MM.1S (cell line): ENCODE measurements around the gene RERE.

ENCODE experiments used
- DNase-seq: peaks from one replicate; pipeline ENCODE4 v3.0.0-alpha.2; 2015
- H2AFZ ChIP-seq: fragments of 300-600 bp; sonication (generic); 2 replicates; pipeline ENCODE4 v1.6.0; 2016; ENCODE audit warnings: antibody characterized with exemption, low read length
- H3F3A ChIP-seq: fragments of 300-600 bp; sonication (generic); 2 replicates; pipeline ENCODE4 v1.6.1; 2016; ENCODE audit warnings: mild to moderate bottlenecking, antibody characterized with exemption, low read length, moderate library complexity, mixed read lengths; ENCODE audit not compliant: insufficient read depth
- H3K27ac ChIP-seq: fragments of 300-600 bp; sonication (generic); 2 replicates; pipeline ENCODE4 v1.5.1; 2016; ENCODE audit warnings: mild to moderate bottlenecking, low read length
- H3K27me3 ChIP-seq: fragments of 300-600 bp; sonication (generic); replicated peaks from 2 replicates; pipeline ENCODE4 v1.6.0; 2016; ENCODE audit warnings: low read length; ENCODE audit not compliant: insufficient read depth
- H3K36me3 ChIP-seq: fragments of 300-600 bp; sonication (generic); replicated peaks from 2 replicates; pipeline ENCODE4 v1.6.1; 2016; ENCODE audit warnings: mild to moderate bottlenecking, low read length, mixed read lengths; ENCODE audit not compliant: insufficient read depth
- H3K4me1 ChIP-seq: fragments of 300-600 bp; sonication (generic); 2 replicates; pipeline ENCODE4 v1.6.1; 2016; ENCODE audit warnings: low read length, mixed read lengths
- H3K4me2 ChIP-seq: fragments of 300-600 bp; sonication (generic); 2 replicates; pipeline ENCODE4 v1.6.0; 2016; ENCODE audit warnings: low read depth, low read length
- H3K4me3 ChIP-seq: fragments of 300-600 bp; sonication (generic); 2 replicates; pipeline ENCODE4 v1.5.1; 2016; ENCODE audit warnings: low read length, mixed read lengths
- H3K79me2 ChIP-seq: fragments of 300-600 bp; sonication (generic); 2 replicates; pipeline ENCODE4 v1.6.1; 2016; ENCODE audit warnings: mixed run types, low read length, mixed read lengths
- H3K9ac ChIP-seq: fragments of 300-600 bp; sonication (generic); 2 replicates; pipeline ENCODE4 v1.6.1; 2016; ENCODE audit warnings: low read length, mixed read lengths
- H3K9me2 ChIP-seq: fragments of 300-600 bp; sonication (generic); replicated peaks from 2 replicates; pipeline ENCODE4 v1.6.1; 2016; ENCODE audit warnings: mild to moderate bottlenecking, low read length, mixed read lengths; ENCODE audit not compliant: insufficient read depth
- H3K9me3 ChIP-seq: fragments of 300-600 bp; sonication (generic); replicated peaks from 2 replicates; pipeline ENCODE4 v1.6.1; 2016; ENCODE audit warnings: mild to moderate bottlenecking, low read length, mixed read lengths; ENCODE audit not compliant: insufficient read depth
- H4K20me1 ChIP-seq: fragments of 300-600 bp; sonication (generic); 2 replicates; pipeline ENCODE4 v1.6.1; 2016; ENCODE audit warnings: mild to moderate bottlenecking, low read length, moderate library complexity, mixed read lengths; ENCODE audit not compliant: insufficient read depth
- CTCF ChIP-seq: fragments of 300-600 bp; sonication (generic); IDR thresholded peaks from 2 replicates; pipeline ENCODE4 v1.5.1; 2016; ENCODE audit warnings: antibody characterized with exemption, low read length, mixed read lengths
- EZH2 ChIP-seq: fragments of 300-600 bp; sonication (generic); optimal IDR thresholded peaks from 2 replicates; pipeline ENCODE3; 2017; ENCODE audit warnings: low read depth, mild to moderate bottlenecking, antibody characterized with exemption, low read length, mixed read lengths
- EZH2phosphoT487 ChIP-seq: fragments of 300-600 bp; sonication (generic); IDR thresholded peaks from 2 replicates; pipeline ENCODE4 v1.6.1; 2018; ENCODE audit warnings: antibody characterized with exemption, low read length

RERE gene

DNA sequence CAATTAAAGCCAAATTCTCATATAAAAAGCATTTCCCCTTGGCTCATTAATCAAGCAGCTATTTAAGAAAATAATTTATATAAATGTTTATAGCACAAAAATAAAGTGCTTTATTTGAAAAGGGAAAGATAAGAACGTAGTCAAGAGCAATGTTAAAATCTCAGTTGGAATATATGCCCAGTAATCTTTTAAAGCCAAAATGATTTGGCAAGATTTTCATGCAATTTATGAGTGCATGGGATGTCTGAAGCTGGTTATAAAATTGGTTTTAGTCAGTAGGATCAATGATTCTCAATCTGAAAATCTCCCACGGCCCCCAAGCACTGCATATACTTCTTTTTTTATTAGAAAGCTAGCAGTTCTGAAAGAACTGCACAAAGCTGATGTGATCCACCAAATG, 188.8 kb downstream of the RERE start:
- Histone ChIP-seq H3K4me2 (peak overlapping the region; percentile 7; the same call in 1 of the 2 replicates), H3K27me3 (no peaks in the 10 kb centered on the region), H2AFZ (no peak overlapping the region), H3K9ac (no peak overlapping the region), H3K79me2 (peaks cover 52% of the 10 kb centered on the region), H3K4me3 (no peak overlapping the region), H3K4me1 (0 out of 2 replicates have a peak, but pooled peaks cover 9% of the 10 kb centered on the region), H3K9me3 (no peaks in the 10 kb centered on the region), H3K27ac (no peak overlapping the region), H3F3A (no peaks in the 10 kb centered on the region), H3K9me2 (no peaks in the 10 kb centered on the region), H3K36me3 (no peaks in the 10 kb centered on the region), H4K20me1 (no peaks in the 10 kb centered on the region)
- no peak for DNase-seq
- no peak for TF ChIP-seq CTCF
- no peak for TF ChIP-seq EZH2
- no peak for TF ChIP-seq EZH2phosphoT487

GRCh38 chr1:8627728-8628127, 189.7 kb downstream of the RERE start:
- no peaks in the 10 kb centered on the region for H4K20me1 ChIP-seq
- H3K9me3 ChIP-seq: no peaks in the 10 kb centered on the region
- H3K27ac ChIP-seq: no peak overlapping the region
- no peaks in the 10 kb centered on the region for H3K9me2 ChIP-seq
- no peak overlapping the region for H3K9ac ChIP-seq
- H3F3A ChIP-seq: no peaks in the 10 kb centered on the region
- no peak overlapping the region for H3K4me2 ChIP-seq
- no peak for DNase-seq
- peaks cover 52% of the 10 kb centered on the region for H3K79me2 ChIP-seq
- H3K4me3 ChIP-seq: no peak overlapping the region
- H3K4me1 ChIP-seq: 0 out of 2 replicates have a peak, but pooled peaks cover 9% of the 10 kb centered on the region
- no peaks in the 10 kb centered on the region for H3K27me3 ChIP-seq
- TF ChIP-seq EZH2phosphoT487 (no peak), EZH2 (no peak), CTCF (no peak)
- H2AFZ ChIP-seq: no peak overlapping the region
- no peaks in the 10 kb centered on the region for H3K36me3 ChIP-seq

DNA sequence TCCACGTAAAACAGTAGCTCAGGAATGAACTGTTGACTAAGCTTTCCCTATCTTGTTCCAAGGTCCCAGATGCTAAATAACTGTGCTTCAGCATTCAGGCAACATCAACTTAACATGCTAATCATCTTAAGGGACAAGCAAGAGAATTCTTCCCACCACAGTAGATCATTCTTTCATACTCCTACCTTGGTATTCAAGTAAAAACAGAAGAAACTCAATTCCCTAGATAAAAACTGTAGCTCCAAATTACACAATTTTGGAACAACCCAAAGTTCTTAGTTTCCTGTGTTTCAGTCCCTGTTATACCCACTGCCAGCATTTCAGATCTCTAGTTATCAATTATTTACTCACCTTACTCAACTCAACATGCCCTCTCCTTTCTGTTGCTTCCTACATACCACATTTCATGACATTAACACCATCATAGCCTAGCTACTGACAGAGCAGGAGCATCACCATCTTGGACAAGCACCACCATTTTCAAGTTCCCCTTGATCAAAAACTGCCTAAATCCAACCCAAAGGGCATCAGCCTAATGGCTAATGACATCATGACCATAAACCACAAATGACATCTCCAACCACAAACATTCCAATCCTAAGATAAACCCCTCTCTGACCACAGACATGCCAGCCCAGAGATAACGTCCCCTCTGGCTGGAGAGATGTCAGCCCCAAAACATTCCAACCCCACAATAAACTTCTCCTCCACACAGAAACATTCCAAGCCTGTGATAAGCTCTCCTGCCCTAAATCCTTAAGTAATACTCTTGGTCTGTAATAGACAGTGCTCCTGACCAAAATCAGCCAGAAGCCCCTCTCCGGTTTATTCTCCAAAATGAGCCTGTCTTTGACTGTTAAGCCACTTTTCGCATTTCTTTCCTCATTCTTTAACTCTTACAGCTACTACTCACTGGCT, 191.2 kb downstream of the RERE start:
- Histone ChIP-seq H3K9me2 (no peaks in the 10 kb centered on the region), H3K9ac (no peak overlapping the region), H3K27me3 (no peaks in the 10 kb centered on the region), H3K36me3 (no peaks in the 10 kb centered on the region), H2AFZ (no peak overlapping the region), H3K79me2 (peaks cover 48% of the 10 kb centered on the region), H3K4me1 (0 out of 2 replicates have a peak, but pooled peaks cover 9% of the 10 kb centered on the region), H3F3A (no peaks in the 10 kb centered on the region), H3K9me3 (no peaks in the 10 kb centered on the region), H4K20me1 (no peaks in the 10 kb centered on the region), H3K27ac (no peak overlapping the region), H3K4me2 (no peak overlapping the region), H3K4me3 (no peak overlapping the region)
- no peak for TF ChIP-seq EZH2
- TF ChIP-seq CTCF: no peak
- no peak for TF ChIP-seq EZH2phosphoT487
- no peak for DNase-seq
